Stimulated activated CD8-positive, alpha-beta memory T cell treated with anti-CD3 and anti-CD28 coated beads, Interleukin-7, amount 100 ng/mL, for 1 hour (primary cell): ENCODE measurements around the gene AKTIP.
A peak's percentile ranks its signal among the peaks of the same experiment; 100 is the strongest.
"Not testable (repeated sequence)": the region's sequence is repeated elsewhere in the genome, so short reads cannot be mapped to it uniquely, and the experiment has no call there.

ENCODE experiments used
- DNase-seq, 2 donors: peaks; one replicate each; pipeline ENCODE4 v3.0.0-alpha.2; 2020; ENCODE audit warnings: low read depth in 2 of 2

Gene AKTIP

GRCh38 chr16:53515811-53516210 lies 12.8 kb upstream of the AKTIP start:
- no peak for DNase-seq

DNA sequence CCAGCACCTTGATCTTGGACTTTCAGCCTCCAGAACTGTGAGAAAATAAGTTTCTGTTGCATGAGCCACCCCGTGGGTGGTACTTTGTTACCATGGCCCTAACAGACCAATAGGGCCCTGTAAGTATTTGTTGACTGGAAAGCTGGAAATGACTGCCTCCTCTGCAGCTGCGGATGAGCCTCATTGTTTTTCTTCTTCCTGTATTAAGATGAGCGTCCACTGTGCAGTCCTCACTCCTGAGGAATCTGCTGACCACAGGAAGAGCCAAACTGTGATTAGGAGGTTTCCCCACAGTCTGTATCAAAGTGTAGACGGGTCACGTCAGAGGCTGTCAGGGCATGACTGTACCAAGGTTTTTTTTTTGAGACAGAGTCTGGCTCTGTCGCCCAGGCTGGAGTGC lies 12.2 kb upstream of the AKTIP start:
- no peak for DNase-seq

- not testable (repeated sequence) for DNase-seq
Measured at GRCh38 chr16:53512795-53513194, 9.8 kb upstream of the AKTIP start.

DNA sequence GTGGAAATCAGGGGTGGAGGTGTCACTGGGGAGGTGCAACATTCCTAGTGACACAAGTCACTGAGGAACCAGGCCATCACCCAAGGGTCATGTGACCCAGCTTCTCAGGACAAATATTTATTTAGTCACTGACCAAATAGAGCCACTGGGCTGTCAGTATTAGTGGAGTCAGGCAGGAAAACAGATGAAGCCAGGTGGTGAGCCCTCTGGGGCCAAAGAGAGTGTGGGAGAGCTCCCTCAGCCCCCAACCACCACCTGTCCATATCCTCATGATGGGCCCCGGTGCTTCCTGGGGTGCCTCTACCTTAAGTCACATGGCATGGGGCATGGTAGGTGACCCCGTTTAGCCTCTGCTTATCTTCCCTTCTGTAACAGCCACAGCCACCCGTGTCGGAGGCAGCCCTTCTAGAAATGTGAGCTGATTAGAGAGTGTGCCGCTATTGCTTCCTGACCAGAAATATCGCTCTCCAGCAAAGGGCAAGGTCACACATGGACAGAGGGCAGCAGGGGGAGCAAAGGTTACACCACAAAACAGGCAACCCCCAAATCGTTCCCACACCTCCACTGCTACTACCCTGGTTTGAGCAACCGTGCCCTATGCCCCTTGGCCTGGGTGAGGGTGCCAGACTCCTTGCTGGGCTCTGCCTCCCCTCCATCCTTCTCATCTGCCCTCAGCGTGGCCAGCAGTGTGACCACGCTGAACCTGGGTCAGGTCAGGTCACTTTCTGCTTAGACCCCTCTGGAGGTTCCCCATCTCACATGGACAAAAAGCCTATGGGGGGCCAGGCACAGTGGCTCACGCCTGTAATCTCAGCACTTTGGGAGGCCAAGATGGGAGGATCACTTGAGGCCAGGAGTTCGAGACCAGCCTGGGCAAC lies 8.6 kb upstream of the AKTIP start:
- DNase-seq: no peak

- no peak for DNase-seq
Measured at GRCh38 chr16:53511084-53511402, 8.0 kb upstream of the AKTIP start.

DNA sequence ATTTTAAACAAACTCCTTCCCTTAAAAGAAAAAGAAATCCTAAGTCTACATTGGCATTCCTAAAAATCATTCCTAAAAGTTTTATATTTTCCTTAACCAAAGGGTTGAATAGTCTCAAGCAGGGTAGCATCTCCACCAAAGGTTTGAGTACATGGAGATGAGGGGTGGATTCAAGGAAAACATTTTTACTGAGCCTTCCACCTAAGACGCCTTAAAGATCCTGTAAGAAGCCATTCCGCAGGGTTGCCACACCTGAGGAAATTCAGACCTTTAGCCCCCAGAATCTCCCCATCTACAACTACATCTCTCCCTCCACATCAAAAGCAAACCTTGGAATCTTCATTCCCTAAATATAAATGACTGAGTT lies 7.7 kb upstream of the AKTIP start:
- no peak for DNase-seq

GRCh38 chr16:53509906-53510703 lies 7.1 kb upstream of the AKTIP start:
- peak in 1 of 2 donors; percentile 36 for DNase-seq

GRCh38 chr16:53507464-53508179 lies 4.6 kb upstream of the AKTIP start:
- DNase-seq: no peak

GRCh38 chr16:53506254-53506653 lies 3.2 kb upstream of the AKTIP start:
- no peak for DNase-seq

DNA sequence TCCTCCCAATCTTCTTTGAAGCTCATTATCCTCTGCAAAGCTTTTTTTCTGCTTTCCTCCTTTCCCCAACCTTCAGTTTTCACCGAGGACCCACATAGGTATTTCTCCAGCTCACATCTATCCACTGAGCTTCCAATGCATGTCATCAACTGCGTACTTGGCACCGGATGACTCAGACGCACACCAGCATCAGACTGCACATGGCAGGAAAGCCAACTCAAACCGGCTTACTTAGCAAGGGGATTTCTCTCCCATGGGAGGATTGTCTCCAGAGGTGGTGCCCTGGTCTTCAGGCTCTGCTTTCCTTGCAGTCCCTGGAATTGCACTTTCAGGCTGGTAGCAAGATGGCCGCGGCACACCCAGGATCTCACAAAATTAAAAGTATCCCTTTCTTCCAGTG lies 1.7 kb upstream of the AKTIP start:
- DNase-seq: no peak

GRCh38 chr16:53503991-53504663 lies 1.1 kb upstream of the AKTIP start:
- no peak for DNase-seq

DNA sequence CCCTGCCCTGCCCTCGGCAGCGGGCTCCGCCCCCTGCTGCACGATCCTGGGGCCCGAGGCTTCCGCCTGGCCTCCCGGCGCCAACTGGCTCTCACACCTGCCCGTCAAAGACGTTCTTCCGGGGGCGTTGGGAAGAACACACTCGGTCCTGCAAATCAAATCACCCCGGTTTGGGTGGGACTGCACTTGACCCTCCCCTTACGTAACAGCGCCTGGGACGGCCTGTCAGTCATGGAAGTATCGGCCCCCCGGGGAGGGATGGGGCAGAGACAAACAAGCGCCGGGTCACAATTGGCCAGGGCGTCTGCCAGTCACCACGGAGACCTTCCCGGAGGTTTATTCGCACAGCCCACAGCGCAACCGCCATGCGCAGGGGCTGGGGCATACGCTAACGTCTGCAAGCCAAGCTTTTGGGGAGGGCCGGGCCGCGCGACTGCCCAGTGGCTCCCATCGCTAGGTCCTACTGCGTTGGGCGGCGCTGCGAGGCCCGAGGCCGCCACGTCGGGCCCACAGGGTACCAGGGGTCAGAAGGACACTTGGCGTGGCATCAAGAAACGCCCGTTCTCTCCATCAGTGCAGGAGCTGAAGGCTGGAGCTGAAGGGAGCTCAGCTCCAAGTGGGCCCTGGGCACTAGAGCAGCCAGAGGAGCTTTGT lies 388 bp upstream of the AKTIP start:
- peak; percentile 98 for DNase-seq

GRCh38 chr16:53501216-53501859 lies 1.7 kb downstream of the AKTIP start:
- DNase-seq: no peak

DNA sequence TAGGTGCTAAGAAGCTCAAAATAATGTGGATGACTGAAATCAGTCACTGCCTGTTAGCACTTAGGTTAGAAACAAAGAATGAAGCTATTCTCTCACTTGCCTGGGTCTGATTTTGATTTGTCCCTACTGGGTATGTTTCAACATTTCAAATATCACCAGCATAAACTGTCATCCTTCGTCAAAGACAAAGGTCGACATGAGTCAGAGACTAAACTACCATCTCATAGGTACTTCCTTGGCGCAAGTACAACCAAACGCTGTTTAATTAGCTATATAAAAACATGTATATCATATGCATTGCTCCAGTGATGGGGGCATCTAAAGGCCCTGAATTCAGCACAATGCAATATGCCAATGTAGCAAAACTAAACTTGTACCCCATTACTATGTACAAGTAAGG lies 4.0 kb downstream of the AKTIP start:
- DNase-seq: no peak

DNA sequence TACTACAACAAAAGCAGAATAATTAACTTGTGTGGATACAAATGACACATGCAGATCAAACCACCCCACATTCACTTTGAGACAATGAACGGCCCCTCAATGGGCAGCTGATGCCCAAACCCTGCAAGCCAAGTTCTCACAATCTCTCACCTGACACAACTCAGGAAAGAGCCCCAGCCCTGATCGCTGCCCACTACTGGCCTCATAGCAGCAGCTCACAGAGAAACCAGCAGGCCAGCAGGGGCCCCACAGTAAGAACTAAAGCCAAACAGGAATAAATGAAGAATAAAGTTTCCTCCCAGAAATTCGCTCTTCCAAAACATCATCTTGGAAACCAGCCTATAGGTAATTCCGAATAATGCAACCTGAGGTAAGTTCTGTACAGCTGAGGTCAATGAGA lies 7.7 kb downstream of the AKTIP start:
- DNase-seq: no peak

- no peak for DNase-seq
Measured at GRCh38 chr16:53494636-53495035, 8.4 kb downstream of the AKTIP start.

DNA sequence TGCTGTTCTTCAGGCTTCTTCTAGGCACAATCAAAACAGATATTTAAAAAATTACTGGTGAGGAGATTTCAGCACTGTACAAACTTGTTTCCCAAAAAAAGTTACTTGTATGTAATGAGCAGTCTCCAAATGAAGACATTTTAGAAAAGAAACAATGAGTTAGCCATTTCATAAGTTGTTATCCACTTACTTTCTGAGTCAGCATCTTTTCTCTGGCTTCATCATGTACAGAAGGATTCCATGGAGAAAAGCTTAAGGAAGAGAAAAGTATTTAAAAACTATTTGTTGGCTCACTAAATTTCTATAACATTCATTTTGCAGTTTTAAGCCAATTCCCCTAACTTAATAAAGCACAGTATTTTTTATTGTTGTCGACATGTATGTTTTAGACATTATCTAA lies 10.5 kb downstream of the AKTIP start:
- no peak for DNase-seq

- DNase-seq: no peak
Measured at GRCh38 chr16:53489755-53490154, 13.3 kb downstream of the AKTIP start.

DNA sequence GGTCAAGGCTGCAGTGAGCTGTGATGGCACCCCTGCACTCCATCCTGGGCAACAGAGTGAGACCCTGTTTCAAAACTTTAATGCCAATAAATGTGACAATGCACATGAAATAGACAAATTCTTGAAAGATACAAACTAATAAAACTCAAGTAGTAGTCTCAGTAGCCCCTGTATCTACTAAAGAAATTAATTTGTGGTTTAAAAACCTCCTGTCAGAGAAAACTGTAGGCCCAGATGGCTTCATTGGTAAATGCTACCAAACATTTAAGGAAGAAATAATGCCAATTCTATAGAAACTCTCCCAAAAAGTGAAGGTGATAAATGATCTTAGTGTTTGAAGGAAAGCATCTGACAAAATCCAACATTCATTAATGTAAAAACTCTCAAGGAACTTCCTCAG lies 16.8 kb downstream of the AKTIP start:
- no peak for DNase-seq

DNA sequence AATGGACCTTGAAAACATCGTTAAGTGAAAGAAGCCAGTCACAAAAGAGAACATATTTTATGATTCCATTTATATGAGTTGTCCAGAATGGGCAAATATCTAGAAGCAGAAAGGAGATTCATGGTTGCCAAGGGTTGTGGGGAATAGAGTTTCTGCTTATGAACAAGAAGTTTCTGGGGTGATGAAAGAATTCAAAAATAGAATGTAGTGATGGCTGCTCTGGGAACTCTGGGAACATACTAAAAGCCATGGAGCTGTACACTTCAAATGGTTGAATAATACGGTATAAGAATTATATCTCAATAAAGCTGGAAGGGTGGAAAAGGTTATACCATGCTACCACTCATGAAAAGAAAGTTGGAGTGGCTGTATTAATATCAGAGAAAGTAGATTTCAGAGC lies 18.5 kb downstream of the AKTIP start:
- no peak for DNase-seq

DNA sequence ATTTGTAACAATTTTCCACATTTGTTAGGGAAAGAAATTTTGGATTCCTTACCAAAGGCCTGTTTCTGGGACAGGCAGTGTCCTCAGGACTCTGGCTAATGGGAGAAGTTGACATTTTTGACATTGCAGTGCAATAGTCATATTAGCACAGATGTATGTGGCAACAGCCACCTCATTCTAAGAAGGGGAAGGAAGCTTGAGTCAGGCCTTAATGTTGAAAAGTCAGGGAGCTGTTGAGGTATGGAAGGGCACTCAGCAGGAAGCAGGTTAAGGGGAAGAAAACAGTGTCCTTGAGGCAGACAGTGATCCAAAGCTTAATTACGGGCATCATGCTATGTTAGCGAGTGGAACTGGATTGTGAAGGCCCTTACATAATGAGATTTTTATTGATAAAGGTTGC lies 20.9 kb downstream of the AKTIP start:
- DNase-seq: no peak
